Natural killer cell (primary cell): ENCODE results near the gene TSR1. TPM values are rescaled to one million over a fixed set of nuclear protein-coding genes. Genes with fewer than 3 reads are reported as not detected.

Experiments used
- ATAC-seq, 3 donors: fragments of 150-1000 bp in 2 of 3; fragments of 200-7000 bp in 1 of 3; cut with Tn5 transposase; 1 replicate in 1 of 3; 2 replicates in 2 of 3; pipeline ENCODE4 v1.10.0; 2021; ENCODE audit warnings: mild to moderate bottlenecking in 2 of 3, moderate library complexity in 2 of 3
- DNase-seq, 2 donors: peaks; one replicate each; pipeline versions ENCODE4 v3.0.0 to v3.0.0-alpha.2; 2013 to 2021; ENCODE audit warnings: mixed read lengths in 1 of 2
- H3K27ac ChIP-seq: one replicate; pipeline ENCODE4 v1.5.1; 2013; ENCODE audit warnings: mild to moderate bottlenecking, low read length
- H3K27me3 ChIP-seq: one replicate; pipeline ENCODE4 v1.6.1; 2013; ENCODE audit warnings: low read length; ENCODE audit not compliant: control insufficient read depth, insufficient read depth
- H3K36me3 ChIP-seq: one replicate; pipeline ENCODE4 v1.6.1; 2013; ENCODE audit warnings: low read length; ENCODE audit not compliant: control insufficient read depth, insufficient read depth
- H3K4me1 ChIP-seq: one replicate; pipeline ENCODE4 v1.6.1; 2013; ENCODE audit warnings: low read length; ENCODE audit not compliant: control insufficient read depth, insufficient read depth
- H3K4me3 ChIP-seq: one replicate; pipeline ENCODE4 v1.5.1; 2013; ENCODE audit warnings: low read length
- H3K9me3 ChIP-seq: one replicate; pipeline ENCODE4 v1.6.1; 2013; ENCODE audit warnings: low read length; ENCODE audit not compliant: control insufficient read depth, insufficient read depth
- H3K27ac Mint-ChIP-seq, 2 donors: one replicate each; pipeline ENCODE4 v1.8.0; 2022; ENCODE audit warnings: mild to moderate bottlenecking in 2 of 2, mixed read lengths in 2 of 2, moderate library complexity in 1 of 2
- H3K27me3 Mint-ChIP-seq, 2 donors: one replicate each; pipeline ENCODE4 v1.8.0; 2022; ENCODE audit warnings: low read depth in 2 of 2, mixed read lengths in 2 of 2
- H3K36me3 Mint-ChIP-seq: one replicate; pipeline ENCODE4 v1.8.0; 2022; ENCODE audit warnings: mixed read lengths
- H3K4me1 Mint-ChIP-seq, 2 donors: one replicate each; pipeline ENCODE4 v1.8.0; 2022; ENCODE audit warnings: mixed read lengths in 2 of 2
- H3K4me3 Mint-ChIP-seq: one replicate; pipeline ENCODE4 v1.8.0; 2022; ENCODE audit warnings: mild to moderate bottlenecking, moderate library complexity, mixed read lengths
- H3K9me3 Mint-ChIP-seq, 2 donors: one replicate each; pipeline ENCODE4 v1.8.0; 2022; ENCODE audit warnings: mixed read lengths in 2 of 2
- CTCF ChIP-seq: fragments of 200-600 bp; IDR thresholded peaks from one replicate; pipeline ENCODE4 v1.8.0; 2022; ENCODE audit warnings: antibody characterized with exemption
- WGBS: methylation state at CpG from one replicate; pipeline ENCODE4 v1.1.7; 2013; ENCODE audit warnings: missing lambda C conversion rate; ENCODE audit not compliant: insufficient coverage; 5-methylcytosine and 5-hydroxymethylcytosine counted together
- intact Hi-C: fragments of 100-400 bp; cut with micrococcal nuclease; formaldehyde crosslinking; loops from one replicate; pipeline ENCODE4 v1.14.2; 2022
- total RNA-seq, 4 donors: library from RNA; stranded (reverse); fragments of 120-200 nt in 1 of 4; gene quantifications; one replicate each; pipeline versions ENCODE4 v1.2.3 to v1.2.4, GENCODE V29; 2013 to 2022

The TSR1 gene
- total RNA-seq, 3 donors from 2014 or later (not counting 1 experiment from before 2014, with no cell fraction given) = 19.7 to 30.7 (median 29.0) TPM

- Mint-ChIP-seq H3K27me3 (no peaks in the 10 kb centered on the region), H3K9me3 (no peaks in the 10 kb centered on the region), H3K27ac (no peak overlapping the region), H3K36me3 (peaks cover 20% of the 10 kb centered on the region), H3K4me1 (peaks cover 14 to 24% of the 10 kb centered on the region in 2 donors), H3K4me3 (no peak overlapping the region)
- Histone ChIP-seq H3K36me3 (peaks cover 65% of the 10 kb centered on the region), H3K4me3 (no peak overlapping the region), H3K27ac (no peak overlapping the region), H3K9me3 (no peaks in the 10 kb centered on the region), H3K27me3 (no peaks in the 10 kb centered on the region), H3K4me1 (no peaks in the 10 kb centered on the region)
- WGBS = 86% methylated on average over 2 of the region's 2 CpGs
- intact Hi-C loops = no loop called here
- ATAC-seq (no peak), DNase-seq (no peak)
- no peak for TF ChIP-seq CTCF
Observed at GRCh38 chr17:2292100-2292499, 44.2 kb downstream of the TSR1 start.

- Histone ChIP-seq H3K4me3 (no peak overlapping the region), H3K27me3 (no peaks in the 10 kb centered on the region), H3K27ac (no peak overlapping the region), H3K4me1 (no peaks in the 10 kb centered on the region), H3K9me3 (no peaks in the 10 kb centered on the region), H3K36me3 (peaks cover 54% of the 10 kb centered on the region)
- Mint-ChIP-seq H3K9me3 (no peaks in the 10 kb centered on the region), H3K27me3 (no peaks in the 10 kb centered on the region), H3K27ac (no peak overlapping the region), H3K4me1 (peaks cover 4 to 11% of the 10 kb centered on the region in 2 donors), H3K4me3 (no peak overlapping the region), H3K36me3 (peaks cover 20% of the 10 kb centered on the region)
- intact Hi-C loops = no loop called here
- DNase-seq (no peak), ATAC-seq (no peak)
- TF ChIP-seq CTCF = no peak
- 81% methylated on average over 2 of the region's 5 CpGs for WGBS
Observed at GRCh38 chr17:2289878-2290478, 46.3 kb downstream of the TSR1 start.

GRCh38 chr17:2283302-2283701, 53.0 kb downstream of the TSR1 start:
- no peak for ATAC-seq
- no peaks in the 10 kb centered on the region for H3K27me3 Mint-ChIP-seq
- Histone ChIP-seq H3K36me3 (peaks cover 52% of the 10 kb centered on the region), H3K4me1 (no peaks in the 10 kb centered on the region), H3K4me3 (no peak overlapping the region), H3K27ac (no peak overlapping the region), H3K9me3 (no peaks in the 10 kb centered on the region), H3K27me3 (no peaks in the 10 kb centered on the region)
- H3K9me3 Mint-ChIP-seq = no peaks in the 10 kb centered on the region
- H3K4me3 Mint-ChIP-seq = no peak overlapping the region
- H3K27ac Mint-ChIP-seq = no peak overlapping the region
- TF ChIP-seq CTCF = no peak
- peaks cover 9 to 14% of the 10 kb centered on the region in 2 donors for H3K4me1 Mint-ChIP-seq
- intact Hi-C loops = loop anchor here (2.0 kb wide), 1 partner anchor 17 kb away; no protein-coding TSS in a partner anchor
- no peak for DNase-seq
- H3K36me3 Mint-ChIP-seq = peaks cover 27% of the 10 kb centered on the region
- 94% methylated on average over 7 of the region's 7 CpGs for WGBS
